ENCODE data around the gene CACNA2D1. TPM values are rescaled to one million over a fixed set of nuclear protein-coding genes. Genes with fewer than 3 reads are reported as not detected.

CACNA2D1 gene
- 100 to 1,000 TPM in 10 of 12 donors, 10 to 100 TPM in 1, not detected in 1; 61.9 to 183 (median 140) TPM for polyA plus RNA-seq (ENCODE audit: insufficient read length in 12 of 12)
- long read RNA-seq, donor 1, partial matches to known transcripts = 0 of 1 reads
- long read RNA-seq, donor 1, other reads (novel, unspliced or antisense) = 0 of 1 reads
- long read RNA-seq, donor 2, partial matches to known transcripts = 0 of 1 reads
- long read RNA-seq, donor 2, other reads (novel, unspliced or antisense) = 0 of 1 reads
- long read RNA-seq, donor 3 = 0 reads
- long read RNA-seq, donor 4, partial matches to known transcripts = 0 of 1 reads
- long read RNA-seq, donor 4, other reads (novel, unspliced or antisense) = 0 of 1 reads
- long read RNA-seq, donor 5, partial matches to known transcripts = 20 of 24 reads
- long read RNA-seq, donor 5, other reads (novel, unspliced or antisense) = 0 of 24 reads
- long read RNA-seq, donor 6 = 0 reads
- long read RNA-seq, donor 7, partial matches to known transcripts = 0 of 1 reads
- long read RNA-seq, donor 7, other reads (novel, unspliced or antisense) = 0 of 1 reads
- long read RNA-seq, donor 8, partial matches to known transcripts = 6 of 10 reads
- long read RNA-seq, donor 8, other reads (novel, unspliced or antisense) = 0 of 10 reads
- long read RNA-seq, donor 9 = 0 reads
- long read RNA-seq, donor 10 = 0 reads
- long read RNA-seq, donor 11 = 0 reads

DNA sequence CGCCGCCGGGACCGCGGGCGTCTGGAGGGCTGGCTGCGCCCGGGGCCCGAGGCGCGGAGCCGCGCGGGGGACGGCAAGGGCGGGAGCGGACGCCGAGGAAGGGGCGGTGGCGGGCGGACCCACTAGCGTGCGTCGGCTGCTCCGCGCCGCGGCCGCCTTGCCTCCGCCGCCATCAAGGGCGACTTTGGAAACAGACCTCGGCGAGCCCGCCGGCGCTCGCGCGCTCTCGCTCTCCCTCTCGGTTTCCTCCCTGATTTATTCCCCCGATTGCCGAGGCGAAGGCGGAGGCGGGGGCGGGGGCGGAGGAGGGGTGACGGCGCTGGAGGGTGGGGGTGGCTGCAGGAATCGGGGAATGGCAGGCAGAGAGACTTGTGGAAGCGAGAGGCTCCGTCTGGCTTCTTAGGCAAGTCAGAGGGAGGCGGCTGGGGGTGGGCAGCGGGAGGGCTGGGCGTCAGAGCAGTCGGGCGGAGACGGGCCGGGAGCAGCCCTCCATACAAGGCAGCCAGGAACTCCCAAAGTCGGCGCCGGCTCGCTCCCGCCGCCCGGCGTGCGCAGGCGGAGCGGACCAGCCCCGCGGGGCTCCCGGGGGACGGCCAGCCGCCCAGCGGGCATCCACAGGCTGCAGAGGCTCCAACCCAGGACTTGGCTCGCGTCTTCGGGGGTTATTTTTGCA lies at the start of gene CACNA2D1:
CACNA2D1 (minus strand) TSS at position 231 of the 673 bp plus-strand sequence.
- peak; percentile 79 for DNase-seq

- DNase-seq = peak; percentile 15
These were observed 38.0 kb upstream of the CACNA2D1 start for GRCh38 chr7:82481499-82482097.

- DNase-seq = no peak
These were observed 34.3 kb upstream of the CACNA2D1 start for GRCh38 chr7:82477733-82478515.

GRCh38 chr7:82472966-82473365 lies 29.4 kb upstream of the CACNA2D1 start:
- no peak for DNase-seq

DNA sequence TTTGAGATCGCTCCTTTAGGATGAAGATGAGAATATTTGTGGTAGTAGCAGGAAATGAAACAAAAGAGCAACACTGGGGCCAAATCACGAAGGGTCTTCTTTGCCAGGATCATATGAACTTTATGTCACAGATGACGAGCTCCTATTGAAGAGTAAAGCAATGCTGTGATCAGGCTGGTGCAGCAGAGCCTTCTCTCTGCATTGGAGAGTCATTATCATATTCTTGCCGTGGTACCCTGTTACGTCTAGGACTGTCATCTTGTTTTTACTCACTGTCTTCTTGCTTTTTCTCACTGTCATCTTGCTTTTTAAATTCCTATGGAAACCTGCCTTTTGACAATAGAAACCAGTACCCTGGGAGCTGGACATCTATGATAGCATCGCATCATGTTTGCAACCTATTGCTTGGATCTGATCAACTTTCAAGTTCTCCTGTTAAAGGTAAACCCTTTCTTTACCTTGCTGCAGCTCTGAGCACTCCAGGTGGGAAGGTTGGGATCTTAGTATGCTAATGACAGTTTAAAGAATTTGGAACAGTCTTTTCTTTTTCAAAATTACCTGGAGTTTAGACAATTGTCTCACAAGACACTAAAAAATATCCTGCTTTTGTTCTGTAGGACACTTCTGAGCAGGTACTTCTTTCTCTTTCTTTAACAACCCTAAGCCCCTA lies 27.9 kb upstream of the CACNA2D1 start:
- DNase-seq = no peak

- no peak for DNase-seq
These were observed 25.6 kb upstream of the CACNA2D1 start for GRCh38 chr7:82469207-82469606.

GRCh38 chr7:82468435-82468834 lies 24.9 kb upstream of the CACNA2D1 start:
- no peak for DNase-seq

GRCh38 chr7:82467020-82467419 lies 23.4 kb upstream of the CACNA2D1 start:
- DNase-seq = no peak

DNA sequence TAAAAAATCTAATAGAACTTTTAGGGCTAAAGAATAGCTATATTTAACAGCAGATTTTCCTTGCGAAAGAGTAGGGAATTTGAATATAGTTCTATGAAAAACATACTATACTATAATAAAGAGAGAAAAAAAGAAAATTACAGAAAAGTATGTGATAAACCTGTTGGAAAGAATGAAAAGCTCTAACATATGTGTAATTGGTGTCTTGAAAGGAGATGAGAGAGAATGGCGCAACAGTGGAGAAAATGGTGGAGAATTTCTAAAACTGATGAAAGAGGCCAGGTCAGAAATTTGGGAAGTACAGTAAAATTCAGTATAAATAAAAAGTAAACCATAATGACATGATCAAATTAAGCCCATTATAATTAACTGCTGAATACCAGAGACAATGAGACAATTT lies 20.8 kb upstream of the CACNA2D1 start:
- no peak for DNase-seq

- DNase-seq = no peak
These were observed 11.7 kb upstream of the CACNA2D1 start for GRCh38 chr7:82455295-82455694.

- DNase-seq = no peak
These were observed 7.2 kb upstream of the CACNA2D1 start for GRCh38 chr7:82450759-82451158.

DNA sequence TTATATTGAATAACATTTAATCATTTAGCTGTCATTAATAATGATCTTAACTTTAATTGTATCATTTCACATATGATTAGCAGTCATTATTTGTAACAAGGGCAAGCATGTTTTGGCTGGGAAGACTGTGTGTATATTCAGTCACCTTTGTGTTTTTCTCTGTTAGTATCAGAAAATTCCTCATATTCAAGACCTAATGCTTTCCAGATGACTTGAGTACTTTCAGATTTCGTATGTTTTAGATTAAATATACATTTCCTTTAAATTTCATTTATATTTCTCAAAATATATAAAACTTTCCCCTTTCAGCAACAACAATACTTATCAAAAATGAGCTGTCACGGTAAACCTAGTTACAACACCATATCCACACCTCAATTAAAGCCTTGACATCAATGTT lies 6.3 kb upstream of the CACNA2D1 start:
- DNase-seq = peak; percentile 18

GRCh38 chr7:82446897-82447296 lies 3.3 kb upstream of the CACNA2D1 start:
- no peak for DNase-seq

DNA sequence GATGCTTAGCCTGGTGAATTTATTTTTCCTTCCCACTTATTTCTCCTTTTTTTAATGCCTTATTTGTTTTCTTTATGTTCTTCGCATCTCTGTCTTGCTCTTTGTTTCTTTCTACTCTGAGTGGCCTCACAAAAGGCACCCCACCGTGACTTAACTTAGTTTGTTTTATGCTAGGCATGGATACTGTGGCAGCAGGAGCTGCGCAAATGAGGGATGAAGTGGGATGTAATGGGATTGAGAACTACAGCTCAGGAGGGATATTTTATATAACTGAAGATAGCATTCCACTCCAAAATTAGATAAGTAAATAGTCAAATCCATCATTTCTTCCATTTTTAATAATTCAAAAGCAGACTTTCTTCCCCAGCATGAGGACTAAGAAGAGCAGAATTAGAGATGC lies 1.7 kb upstream of the CACNA2D1 start:
- DNase-seq = no peak

- DNase-seq = no peak
These were observed 788 bp upstream of the CACNA2D1 start for GRCh38 chr7:82444220-82444909.

- DNase-seq = peak; percentile 48
These were observed 486 bp downstream of the CACNA2D1 start for GRCh38 chr7:82443036-82443546.

- peak; percentile 29 for DNase-seq
These were observed 1.0 kb downstream of the CACNA2D1 start for GRCh38 chr7:82442492-82443035.

DNA sequence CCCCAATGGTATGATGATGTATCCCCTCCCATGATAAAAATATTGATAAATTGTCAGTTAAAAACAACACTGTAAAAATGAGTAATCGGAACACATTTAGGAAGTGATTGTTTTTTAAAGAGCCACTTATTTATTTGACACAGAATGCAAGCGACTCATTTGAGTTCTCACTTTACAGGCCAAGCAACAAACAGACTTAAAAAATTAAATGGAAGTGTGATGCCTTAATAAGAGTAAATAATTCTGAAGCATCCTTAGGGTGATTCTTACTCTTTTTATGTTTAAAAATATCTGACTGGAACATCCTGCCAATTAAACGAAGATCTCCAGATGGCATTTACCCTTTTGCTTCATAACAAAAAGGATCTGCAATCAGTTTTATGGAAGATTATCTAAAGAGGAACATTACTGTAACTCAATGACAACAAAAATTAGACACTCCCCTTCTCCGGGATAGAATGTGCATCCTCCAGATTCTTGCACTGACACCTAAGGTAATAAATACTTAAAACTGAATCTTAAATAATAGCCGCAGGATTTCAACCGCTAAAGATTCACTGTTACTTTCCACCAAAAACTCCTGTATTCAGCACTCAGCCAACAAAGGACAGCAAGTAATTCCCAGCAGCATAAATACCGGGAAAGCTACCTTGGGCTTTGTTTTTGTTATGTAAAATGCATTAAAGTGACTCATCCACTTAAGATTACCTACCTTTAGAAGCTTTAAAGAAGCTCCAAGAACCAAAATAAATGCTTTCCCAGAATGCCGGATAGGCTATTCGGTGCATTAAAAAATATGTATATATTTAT lies 1.7 kb downstream of the CACNA2D1 start:
- DNase-seq = no peak

DNA sequence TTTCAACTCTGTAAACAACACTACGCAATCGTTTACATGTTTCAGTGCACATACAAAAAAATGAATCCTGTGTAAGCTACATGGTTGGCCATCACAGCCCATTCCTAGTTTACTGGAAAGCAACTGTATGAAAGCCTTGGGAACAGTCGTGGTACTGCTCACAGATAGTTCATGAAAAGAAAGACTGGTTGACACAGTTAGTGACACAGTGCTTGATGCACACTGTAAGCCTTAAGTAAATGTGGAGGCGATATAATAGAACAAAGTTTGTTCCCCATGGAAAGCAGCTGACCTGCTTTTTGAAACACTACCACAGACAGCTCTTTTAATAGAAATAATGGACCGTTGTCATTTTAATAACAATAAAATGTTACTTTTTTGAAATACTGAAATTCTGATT lies 5.1 kb downstream of the CACNA2D1 start:
- no peak for DNase-seq

Measured in muscle of arm (tissue), 14 donors.